Right cardiac atrium (tissue), 5 donors: ENCODE results near the gene DOCK4. TPM values are rescaled to one million over a fixed set of nuclear protein-coding genes. Genes with fewer than 3 reads are reported as not detected.
A peak's percentile ranks its signal among the peaks of the same experiment; 100 is the strongest.

ENCODE experiments used
- ATAC-seq, 2 donors: fragments of 200-7000 bp; cut with Tn5 transposase; one replicate each; pipeline versions ENCODE4 v1.8.0 to v1.9.1; 2020; ENCODE audit warnings: moderate library complexity in 2 of 2, mild to moderate bottlenecking in 1 of 2
- DNase-seq, 3 donors: peaks; one replicate each; pipeline ENCODE4 v3.0.0-alpha.2; 2020
- H3K27ac ChIP-seq: one replicate; pipeline ENCODE4 v1.5.1; 2013; ENCODE audit warnings: mild to moderate bottlenecking, low read length, control low read depth, moderate library complexity
- H3K27me3 ChIP-seq: one replicate; pipeline ENCODE4 v1.6.1; 2013; ENCODE audit not compliant: control insufficient read depth, insufficient read depth
- H3K4me1 ChIP-seq: one replicate; pipeline ENCODE4 v1.6.1; 2013; ENCODE audit warnings: low read length; ENCODE audit not compliant: control insufficient read depth, insufficient read depth
- H3K4me3 ChIP-seq: one replicate; pipeline ENCODE4 v1.5.1; 2013; ENCODE audit warnings: low read length, control low read depth
- H3K9me3 ChIP-seq: one replicate; pipeline ENCODE4 v1.6.1; 2013; ENCODE audit warnings: low read length; ENCODE audit not compliant: control insufficient read depth
- WGBS: extraction: QIAGEN DNeasy Blood & Tissue Kit; methylation state at CpG from one replicate; pipeline ENCODE4 v1.1.7; 2013; 5-methylcytosine and 5-hydroxymethylcytosine counted together
- intact Hi-C, 4 donors: fragments of 100-400 bp; cut with DNase I; formaldehyde crosslinking; loops; one replicate each; pipeline versions ENCODE4 v1.11.0 to v1.14.0; 2022 to 2023
- polyA plus RNA-seq: library from polyadenylated mRNA; stranded (reverse); fragments of 200-250 nt; gene quantifications from one replicate; pipeline ENCODE4 v1.2.3, GENCODE V29; 2013
- total RNA-seq, 4 donors: library from RNA; stranded (reverse); fragmentation: NEBNext Ultra II Directional; extraction: Animal tissue kit (Norgen Biotek cat#: 25700); gene quantifications; one replicate each; pipeline ENCODE4 v1.2.1, GENCODE V29; 2021
- donor health status: healthy with polysubstance abuse.
- donor health status: DM: no; HTN: yes; CAD: no.
- donor health status: DM: no; HTN: no; CAD: no.
- donor health status: DM: no; HTN: yes; CAD: no; lungs with severe emphysema.
- donor health status: DM: yes; HTN: yes; CAD: no.

Gene DOCK4
- total and polyA plus RNA-seq, 5 donors = 5.7 to 19.9 (median 15.7) TPM

- DNase-seq (no peak), ATAC-seq (no peak)
- intact Hi-C loops = no loop called here
- Histone ChIP-seq H3K4me3 (no peak overlapping the region), H3K27me3 (no peaks in the 10 kb centered on the region), H3K27ac (no peak overlapping the region), H3K4me1 (peaks cover 3% of the 10 kb centered on the region), H3K9me3 (no peaks in the 10 kb centered on the region)
Observed at GRCh38 chr7:112074464-112074863, 131.7 kb downstream of the DOCK4 start.

GRCh38 chr7:112073530-112073929, 132.7 kb downstream of the DOCK4 start:
- intact Hi-C loops = no loop called here
- no peak for DNase-seq
- peaks cover 3% of the 10 kb centered on the region for H3K4me1 ChIP-seq
- H3K27ac ChIP-seq = no peak overlapping the region
- H3K4me3 ChIP-seq = no peak overlapping the region
- no peaks in the 10 kb centered on the region for H3K27me3 ChIP-seq
- H3K9me3 ChIP-seq = no peaks in the 10 kb centered on the region
- no peak for ATAC-seq

- Histone ChIP-seq H3K4me3 (no peak overlapping the region), H3K9me3 (no peaks in the 10 kb centered on the region), H3K27ac (no peak overlapping the region), H3K4me1 (peaks cover 3% of the 10 kb centered on the region), H3K27me3 (no peaks in the 10 kb centered on the region)
- WGBS = 71% methylated on average over 4 of the region's 4 CpGs
- DNase-seq (no peak), ATAC-seq (peak in 1 of 2 donors; percentile 29)
- intact Hi-C loops = no loop called here
Observed at GRCh38 chr7:112072541-112073245, 133.5 kb downstream of the DOCK4 start.

GRCh38 chr7:112071856-112072255, 134.3 kb downstream of the DOCK4 start:
- no peak overlapping the region for H3K4me3 ChIP-seq
- H3K9me3 ChIP-seq = no peaks in the 10 kb centered on the region
- H3K4me1 ChIP-seq = peaks cover 3% of the 10 kb centered on the region
- no peak for ATAC-seq
- H3K27ac ChIP-seq = no peak overlapping the region
- no peak for DNase-seq
- intact Hi-C loops = no loop called here
- H3K27me3 ChIP-seq = no peaks in the 10 kb centered on the region

- no peaks in the 10 kb centered on the region for H3K27me3 ChIP-seq
- H3K4me1 ChIP-seq = peaks cover 6% of the 10 kb centered on the region
- H3K4me3 ChIP-seq = no peak overlapping the region
- intact Hi-C loops = no loop called here
- DNase-seq (no peak), ATAC-seq (no peak)
- no peak overlapping the region for H3K27ac ChIP-seq
- no peaks in the 10 kb centered on the region for H3K9me3 ChIP-seq
- 76% methylated on average over 5 of the region's 5 CpGs for WGBS
Observed at GRCh38 chr7:112070674-112071256, 135.4 kb downstream of the DOCK4 start.

- peaks cover 9% of the 10 kb centered on the region for H3K4me1 ChIP-seq
- no peak overlapping the region for H3K27ac ChIP-seq
- intact Hi-C loops = no loop called here
- H3K4me3 ChIP-seq = no peak overlapping the region
- no peak for DNase-seq
- H3K9me3 ChIP-seq = no peaks in the 10 kb centered on the region
- no peaks in the 10 kb centered on the region for H3K27me3 ChIP-seq
- 76% methylated on average over 3 of the region's 3 CpGs for WGBS
- ATAC-seq = peak in 1 of 2 donors; percentile 29
Observed at GRCh38 chr7:112069879-112070321, 136.3 kb downstream of the DOCK4 start.

- intact Hi-C loops = no loop called here
- no peaks in the 10 kb centered on the region for H3K9me3 ChIP-seq
- H3K27ac ChIP-seq = no peak overlapping the region
- H3K4me3 ChIP-seq = no peak overlapping the region
- H3K4me1 ChIP-seq = peaks cover 9% of the 10 kb centered on the region
- DNase-seq (no peak), ATAC-seq (peak; percentile 73 to 78)
- WGBS = 45% methylated on average over 4 of the region's 4 CpGs
- no peaks in the 10 kb centered on the region for H3K27me3 ChIP-seq
Observed at GRCh38 chr7:112068967-112069366, 137.2 kb downstream of the DOCK4 start.

- DNase-seq (no peak), ATAC-seq (no peak)
- Histone ChIP-seq H3K27ac (no peak overlapping the region), H3K27me3 (no peaks in the 10 kb centered on the region), H3K4me3 (no peak overlapping the region), H3K9me3 (no peaks in the 10 kb centered on the region), H3K4me1 (peaks cover 9% of the 10 kb centered on the region)
- intact Hi-C loops = no loop called here
- WGBS = 82% methylated on average over 5 of the region's 5 CpGs
Observed at GRCh38 chr7:112067632-112068540, 138.3 kb downstream of the DOCK4 start.

- no peaks in the 10 kb centered on the region for H3K27me3 ChIP-seq
- 77% methylated on average over 2 of the region's 2 CpGs for WGBS
- DNase-seq (no peak), ATAC-seq (no peak)
- peaks cover 5% of the 10 kb centered on the region for H3K4me1 ChIP-seq
- H3K4me3 ChIP-seq = no peak overlapping the region
- no peak overlapping the region for H3K27ac ChIP-seq
- H3K9me3 ChIP-seq = no peaks in the 10 kb centered on the region
- intact Hi-C loops = no loop called here
Observed at GRCh38 chr7:112067200-112067599, 139.0 kb downstream of the DOCK4 start.

- ATAC-seq = no peak
- Histone ChIP-seq H3K27ac (no peak overlapping the region), H3K4me1 (peaks cover 5% of the 10 kb centered on the region), H3K9me3 (no peaks in the 10 kb centered on the region), H3K27me3 (no peaks in the 10 kb centered on the region), H3K4me3 (no peak overlapping the region)
- 84% methylated on average over 1 of the region's 1 CpG for WGBS
- intact Hi-C loops = no loop called here
- no peak for DNase-seq
Observed at GRCh38 chr7:112065758-112066157, 140.4 kb downstream of the DOCK4 start.
